HG03354 (cell line): ENCODE data around the gene TRIB2.

Source experiments
- ATAC-seq: cut with Tn5 transposase; IDR thresholded peaks from one replicate; pipeline ENCODE4 v1.9.1; 2021; ENCODE audit warnings: mild to moderate bottlenecking; ENCODE audit not compliant: unreplicated experiment, poor library complexity, severe bottlenecking

The TRIB2 gene

DNA sequence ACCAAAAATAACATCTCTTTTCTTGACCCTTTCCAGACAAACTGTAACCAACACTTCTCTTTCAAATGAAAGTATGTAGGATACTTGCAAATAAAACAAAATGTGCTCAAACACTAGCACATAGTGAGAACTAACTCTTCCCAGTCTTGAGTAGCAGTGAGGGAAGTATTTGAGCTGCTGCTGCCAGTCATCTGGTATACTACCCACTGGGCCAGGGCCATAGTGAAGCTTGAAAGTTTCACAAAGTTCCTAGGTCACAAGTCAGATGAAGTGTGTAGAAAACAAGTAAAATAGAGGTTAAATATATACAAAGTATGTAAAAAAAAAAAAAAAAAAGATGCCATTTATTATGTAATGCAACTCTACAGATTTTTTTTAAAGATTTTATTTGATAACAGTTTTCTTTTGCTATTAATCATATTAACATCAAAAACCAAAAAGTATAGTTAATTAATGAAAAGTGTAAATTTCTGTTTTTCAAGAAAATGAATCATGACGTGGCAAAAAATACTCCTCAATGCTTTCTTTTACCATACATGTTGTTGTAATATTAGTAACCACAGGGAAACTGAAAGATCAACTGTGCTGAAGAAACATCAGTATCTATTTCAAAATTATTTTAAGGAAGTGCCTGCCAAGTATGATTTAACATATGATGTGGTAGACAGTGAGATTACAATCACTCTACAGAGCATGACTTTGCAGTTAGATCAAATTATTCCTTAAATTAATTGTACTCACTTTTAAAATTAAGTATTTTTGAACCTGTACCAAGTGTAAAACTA, 21.6 kb upstream of the TRIB2 start:
- ATAC-seq = peak; percentile 66

DNA sequence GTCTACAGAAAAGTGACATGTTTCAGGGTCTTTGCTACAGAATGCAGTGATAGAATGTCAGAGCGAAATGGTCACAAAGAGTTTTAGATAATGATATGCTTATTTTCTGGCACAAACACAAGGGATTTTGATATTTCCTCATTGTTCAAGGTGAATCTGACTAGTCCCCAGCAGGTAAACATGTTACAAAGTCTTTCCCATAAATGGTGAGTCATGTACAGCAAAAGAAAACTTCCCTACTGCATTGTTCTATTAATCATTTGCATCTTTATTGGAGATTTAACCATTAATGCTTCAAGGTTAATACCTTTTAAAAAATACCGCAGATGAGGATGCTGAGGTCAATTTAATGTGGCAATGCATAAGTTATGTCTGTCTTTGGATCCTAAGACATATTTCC, 19.1 kb upstream of the TRIB2 start:
- ATAC-seq = no peak

DNA sequence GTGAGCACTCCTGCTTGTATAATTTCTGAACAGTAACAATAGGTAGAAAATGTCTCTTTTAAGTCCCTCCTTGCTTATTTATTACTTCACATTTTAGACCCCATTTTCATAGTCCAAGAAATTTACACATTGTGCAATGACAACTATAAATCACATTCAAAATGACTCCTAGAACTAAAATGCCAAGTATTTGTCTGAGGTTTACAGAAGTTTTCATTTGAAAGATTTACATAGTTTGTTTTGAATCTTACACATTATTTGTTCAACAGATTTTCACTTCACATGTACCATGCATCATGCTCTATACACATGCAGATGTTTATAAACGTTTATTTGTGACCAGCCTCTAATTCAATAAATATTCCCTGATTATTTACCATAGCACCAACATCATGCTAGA, 15.7 kb upstream of the TRIB2 start:
- ATAC-seq = no peak

DNA sequence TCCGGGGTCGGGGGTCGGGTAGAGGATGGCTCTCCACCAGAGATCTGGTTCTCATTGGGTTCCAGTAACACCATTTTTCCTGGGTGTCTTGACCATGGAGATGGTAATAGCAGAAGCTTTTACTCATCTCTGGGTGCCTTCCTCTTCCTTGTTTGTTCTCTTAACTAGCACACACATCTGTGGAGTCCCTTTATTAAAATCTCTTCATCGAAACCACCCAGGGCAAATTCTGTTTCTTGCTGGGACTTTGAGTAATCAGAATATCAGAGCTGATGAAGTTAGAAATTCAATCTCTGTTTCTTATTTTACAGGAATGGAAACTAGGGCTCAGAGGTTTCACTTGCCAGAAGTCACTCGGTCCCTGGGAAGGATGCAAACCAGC, 15.0 kb upstream of the TRIB2 start:
- no peak for ATAC-seq

DNA sequence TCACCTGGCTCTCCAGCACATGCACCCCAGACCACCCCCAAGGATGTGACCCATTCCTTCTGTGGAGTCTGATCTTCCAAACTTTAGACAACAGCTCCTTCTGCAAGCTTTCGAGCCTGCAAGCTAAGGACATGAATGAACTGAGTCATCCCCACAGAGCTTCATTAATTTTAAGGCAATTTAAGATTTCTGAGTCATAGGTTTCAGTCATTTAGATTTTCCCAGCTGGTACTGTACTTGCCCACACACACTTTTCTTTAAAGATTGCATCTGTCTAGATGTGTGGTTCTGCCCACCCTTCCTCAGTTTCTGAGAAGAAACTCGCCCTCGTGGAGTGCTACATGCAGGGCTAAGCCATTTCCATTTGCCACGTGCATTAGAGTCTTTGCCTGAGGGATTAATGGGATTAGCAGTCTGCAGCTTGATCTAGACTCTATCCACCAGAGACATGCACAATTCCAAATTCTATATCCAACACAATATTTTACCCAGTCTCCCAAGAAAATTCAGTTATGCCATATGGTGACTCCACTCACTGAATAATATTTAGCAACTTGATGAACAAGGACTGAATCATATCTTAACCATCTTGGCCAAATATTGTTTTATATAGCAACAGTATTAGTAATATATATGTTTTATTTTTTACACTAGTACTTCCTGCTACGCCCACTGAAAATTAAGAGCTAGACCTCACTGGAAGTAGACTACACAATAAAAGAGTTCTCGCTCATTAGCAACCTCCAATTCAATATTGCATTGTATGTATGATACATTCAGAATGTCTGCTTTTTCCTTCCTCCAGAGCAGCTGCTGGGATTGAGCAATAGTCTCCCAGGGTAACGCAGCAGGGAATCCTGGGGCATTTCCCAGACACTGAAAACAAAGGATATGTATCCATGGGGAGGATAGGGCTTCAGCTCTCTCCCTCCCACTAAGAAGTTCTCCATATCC, 14.3 kb upstream of the TRIB2 start:
- ATAC-seq = no peak

DNA sequence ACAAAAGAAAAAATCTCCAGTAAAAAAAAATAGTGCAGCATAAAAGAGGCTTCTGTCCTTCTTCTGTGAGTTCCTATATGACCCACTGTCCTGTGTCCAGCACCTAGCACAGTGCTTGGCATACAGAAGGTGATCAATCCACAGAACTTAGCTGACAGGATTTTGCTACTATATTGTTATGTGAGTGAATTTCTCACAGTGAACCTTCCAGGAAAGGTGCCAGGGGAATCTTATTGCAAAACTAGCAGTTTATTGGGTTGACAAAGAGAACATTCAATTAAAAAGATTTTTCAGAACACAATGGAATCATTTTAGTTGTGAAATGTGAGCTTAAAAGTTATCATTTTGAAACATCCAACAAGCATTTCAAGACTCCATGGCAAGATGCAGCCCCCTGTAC, 12.4 kb upstream of the TRIB2 start:
- ATAC-seq = no peak

DNA sequence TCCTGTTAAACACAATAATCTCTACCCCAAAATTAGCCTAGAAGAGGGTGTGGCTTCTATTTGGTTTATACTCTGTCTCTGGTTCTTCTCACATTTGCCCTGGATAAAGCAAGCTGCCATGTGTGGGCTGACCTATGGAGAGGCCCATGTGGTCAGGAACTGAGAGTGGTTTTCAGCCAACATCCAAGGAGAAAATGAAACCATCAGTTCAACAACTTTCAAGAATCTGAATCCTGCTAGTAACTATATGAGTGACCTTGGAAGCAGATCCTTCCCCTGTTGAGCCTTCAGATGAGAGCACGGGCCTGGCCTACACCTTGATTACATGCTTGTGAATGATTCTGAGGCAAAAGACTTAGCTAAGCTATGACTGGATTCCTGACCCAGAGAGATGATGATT, 11.5 kb upstream of the TRIB2 start:
- ATAC-seq = no peak

DNA sequence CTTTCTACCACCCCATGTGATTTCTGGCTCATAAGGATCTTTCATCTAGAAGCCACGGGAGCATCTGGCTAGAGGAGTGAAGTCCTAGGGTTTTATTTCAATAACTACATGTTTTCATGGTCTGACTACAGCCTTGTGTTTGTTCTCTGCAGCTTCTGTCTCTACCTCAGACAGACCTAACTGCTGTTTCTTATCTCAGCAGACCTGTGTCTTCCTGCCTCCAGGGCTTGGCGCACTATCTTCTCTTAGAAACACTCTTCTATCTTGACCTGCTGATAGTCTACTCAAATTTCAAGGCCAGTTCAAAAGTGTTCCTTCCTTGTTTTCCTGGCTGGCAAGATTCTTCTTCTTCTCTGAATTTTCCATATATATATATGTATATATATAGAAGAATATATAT, 11.0 kb upstream of the TRIB2 start:
- ATAC-seq = no peak

DNA sequence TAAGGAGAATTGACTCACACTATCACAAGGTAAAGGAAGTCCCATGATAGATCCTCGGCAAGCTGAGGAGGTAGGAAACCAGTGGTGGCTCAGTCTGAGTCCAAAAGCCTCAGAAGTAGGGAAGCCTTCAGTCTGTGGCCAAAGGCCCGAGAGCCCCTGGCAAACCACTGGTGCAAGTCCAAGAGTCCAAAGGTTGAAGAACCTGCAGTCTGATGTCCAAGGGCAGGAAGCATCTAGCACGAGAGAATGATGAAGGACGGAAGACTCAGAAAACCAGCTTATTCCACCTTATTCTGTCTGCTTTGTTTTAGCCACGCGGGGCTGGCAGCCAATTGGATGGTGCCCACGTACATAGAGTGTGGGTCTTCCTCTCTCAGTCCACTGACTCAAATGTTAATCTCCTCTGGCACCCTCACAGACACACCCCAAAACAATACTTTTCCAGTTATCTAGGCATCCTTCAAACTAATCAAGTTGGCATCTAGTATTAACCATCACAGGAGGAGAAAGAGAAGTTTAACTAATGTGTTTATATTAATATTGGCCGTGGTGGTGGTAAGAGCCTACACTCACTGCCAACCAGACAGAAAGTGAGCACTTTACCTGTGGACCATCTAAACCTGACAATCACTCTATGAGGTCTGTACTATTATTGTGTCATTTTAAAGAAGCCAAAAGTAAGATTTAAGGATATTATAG, 8.1 kb upstream of the TRIB2 start:
- no peak for ATAC-seq

DNA sequence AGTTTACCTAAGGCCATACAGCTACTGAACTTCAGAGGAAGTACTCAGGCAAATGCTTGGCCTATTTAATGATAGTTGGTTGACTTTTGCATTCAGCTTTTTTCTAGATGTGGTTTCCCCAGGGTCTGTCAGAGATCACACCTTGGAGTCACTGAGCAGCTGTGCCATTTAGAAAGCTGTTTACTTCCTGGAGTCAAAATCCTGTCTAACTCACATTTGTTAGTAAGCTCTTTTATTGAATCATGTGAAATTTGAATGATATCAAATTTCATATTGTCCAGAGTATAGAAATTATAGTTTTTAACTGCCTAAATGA, 7.6 kb upstream of the TRIB2 start:
- ATAC-seq = no peak

DNA sequence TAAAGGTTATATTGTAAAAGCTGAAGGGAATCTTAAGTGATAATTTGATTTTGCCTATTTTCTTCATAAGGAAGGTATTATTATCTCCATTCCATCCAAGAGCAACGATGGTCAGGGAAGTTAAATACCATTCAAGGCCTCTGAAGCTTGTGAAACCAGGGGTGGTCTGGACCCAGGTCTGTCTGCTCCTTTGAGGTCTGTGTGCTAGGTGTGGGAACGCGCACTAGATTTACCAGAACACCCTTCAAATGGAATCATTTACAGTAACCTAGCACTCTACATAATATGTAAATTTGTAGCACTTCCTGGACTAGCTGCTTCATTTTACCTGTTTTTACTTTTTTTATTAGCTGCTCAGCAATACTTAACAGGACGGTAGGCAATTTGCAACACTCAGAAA, 6.4 kb upstream of the TRIB2 start:
- ATAC-seq = no peak

DNA sequence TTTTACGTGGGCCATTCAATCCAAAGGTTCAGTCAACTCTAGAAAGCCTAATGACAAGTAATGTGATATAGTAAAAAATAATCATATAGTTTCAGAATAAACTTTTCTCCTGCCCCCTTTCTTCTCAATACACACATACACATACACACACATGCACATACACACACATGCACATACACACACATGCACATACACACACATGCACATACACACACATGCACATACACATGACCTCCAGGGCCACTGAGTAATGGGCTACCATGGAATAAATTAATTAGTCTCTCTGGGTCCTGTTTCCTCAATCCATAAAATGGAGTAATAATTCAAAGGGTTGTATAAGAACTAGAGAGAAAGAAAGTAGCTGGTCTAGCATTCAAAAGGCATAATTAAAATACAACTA, 5.4 kb upstream of the TRIB2 start:
- no peak for ATAC-seq

DNA sequence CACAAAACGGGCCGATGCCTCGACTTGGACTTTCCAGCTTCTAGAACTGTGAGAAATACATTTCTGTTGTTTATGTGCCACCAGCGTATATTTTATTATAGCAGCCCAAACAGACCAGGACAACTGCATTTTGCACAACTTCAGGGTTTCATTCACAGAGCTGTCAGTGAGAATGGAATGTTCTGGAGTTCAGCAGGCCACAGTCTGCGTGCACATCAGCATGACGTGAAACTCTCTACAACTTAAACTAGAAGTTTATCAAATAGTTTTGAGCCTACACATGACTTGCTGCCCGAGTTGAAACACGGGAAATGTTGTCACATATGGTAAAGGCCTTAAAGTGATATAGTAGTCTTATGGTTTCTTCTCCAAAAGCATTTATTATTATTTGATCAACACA, 3.9 kb upstream of the TRIB2 start:
- no peak for ATAC-seq

DNA sequence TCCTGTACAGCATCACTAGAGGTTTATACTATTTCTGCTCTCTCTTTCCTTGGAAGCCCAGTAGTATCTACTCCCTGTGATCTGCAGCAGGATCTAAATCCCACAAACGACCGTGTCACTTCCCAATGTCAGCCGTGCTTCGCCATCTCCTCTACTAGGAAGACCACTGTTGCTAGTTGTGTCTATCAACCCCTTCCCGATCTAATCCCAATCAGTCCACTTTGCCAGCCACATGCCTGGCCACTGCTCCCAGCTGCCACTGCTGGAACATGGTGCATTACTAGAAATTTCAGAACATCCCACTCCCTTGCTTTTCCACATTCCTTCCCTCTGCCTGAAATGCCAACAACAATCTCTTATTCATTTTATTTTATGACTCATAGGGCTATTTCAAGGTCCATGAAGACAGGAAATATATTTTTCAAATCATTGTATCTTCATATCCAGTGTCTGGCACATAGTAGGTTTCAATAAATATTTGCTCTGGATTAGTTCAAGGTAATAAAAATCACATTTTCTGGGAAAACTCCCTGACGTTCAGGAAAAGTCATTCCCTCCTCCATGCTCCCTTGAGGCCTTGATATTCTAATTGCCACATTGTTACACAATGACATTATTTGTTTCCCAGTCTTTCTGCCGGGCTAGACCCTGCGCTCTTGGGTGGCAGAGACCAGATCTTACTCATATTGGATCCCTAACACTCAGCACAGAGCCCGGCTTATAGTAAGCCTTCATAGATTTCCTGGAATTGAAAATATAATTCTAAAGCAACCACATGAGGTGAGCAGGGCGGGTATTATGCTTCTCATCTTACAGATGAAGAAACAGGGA, 2.1 kb upstream of the TRIB2 start:
- ATAC-seq = no peak

DNA sequence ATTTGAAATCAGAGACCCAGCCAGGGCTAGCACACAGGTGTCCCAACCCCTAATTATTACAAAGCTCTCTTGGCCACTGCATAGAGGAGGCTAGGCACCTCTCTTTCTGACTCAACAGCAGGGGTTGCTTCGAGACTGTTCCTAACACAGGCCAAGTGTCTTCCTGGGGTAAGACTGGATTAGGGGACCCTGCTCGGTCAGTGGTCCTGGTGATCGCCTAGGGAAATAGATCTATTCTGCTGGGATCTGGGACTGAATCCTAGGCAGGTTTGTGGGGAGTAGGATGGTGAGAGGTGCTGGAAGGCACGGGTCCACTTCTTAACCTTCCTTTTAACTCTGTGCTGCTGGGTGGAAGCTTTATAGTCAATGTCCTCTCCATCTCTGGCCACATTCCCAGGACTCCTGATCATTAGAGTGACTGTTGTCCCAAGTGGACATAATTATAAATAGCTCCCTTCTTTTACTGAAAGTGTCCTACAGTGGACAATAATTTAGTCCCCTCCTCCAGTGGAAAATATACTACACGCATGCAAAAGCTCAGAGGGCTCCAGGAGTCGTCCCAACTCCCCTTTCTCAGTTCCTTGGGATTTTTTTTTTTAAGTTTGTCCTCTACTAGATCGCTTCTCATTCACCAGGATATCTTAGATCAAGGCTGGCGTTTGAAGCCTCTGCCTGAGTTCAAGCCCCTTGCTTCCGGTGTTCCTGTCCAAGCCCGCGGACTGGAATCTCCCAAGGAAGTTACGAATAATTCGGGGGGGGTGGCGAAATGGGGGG, 1.3 kb upstream of the TRIB2 start:
- no peak for ATAC-seq

DNA sequence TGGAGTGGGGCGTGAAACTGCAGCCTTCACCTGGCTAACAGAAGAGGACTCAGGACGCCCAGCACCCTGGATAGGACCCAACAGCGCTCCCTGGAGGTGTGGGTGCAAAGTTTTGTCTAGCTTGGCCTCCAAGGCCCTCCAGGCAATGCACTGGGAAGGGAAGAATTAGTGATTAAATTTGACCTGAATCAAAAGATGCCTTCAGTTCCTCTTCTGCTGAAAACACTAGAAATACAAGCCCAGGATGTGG, 779 bp upstream of the TRIB2 start:
- no peak for ATAC-seq

DNA sequence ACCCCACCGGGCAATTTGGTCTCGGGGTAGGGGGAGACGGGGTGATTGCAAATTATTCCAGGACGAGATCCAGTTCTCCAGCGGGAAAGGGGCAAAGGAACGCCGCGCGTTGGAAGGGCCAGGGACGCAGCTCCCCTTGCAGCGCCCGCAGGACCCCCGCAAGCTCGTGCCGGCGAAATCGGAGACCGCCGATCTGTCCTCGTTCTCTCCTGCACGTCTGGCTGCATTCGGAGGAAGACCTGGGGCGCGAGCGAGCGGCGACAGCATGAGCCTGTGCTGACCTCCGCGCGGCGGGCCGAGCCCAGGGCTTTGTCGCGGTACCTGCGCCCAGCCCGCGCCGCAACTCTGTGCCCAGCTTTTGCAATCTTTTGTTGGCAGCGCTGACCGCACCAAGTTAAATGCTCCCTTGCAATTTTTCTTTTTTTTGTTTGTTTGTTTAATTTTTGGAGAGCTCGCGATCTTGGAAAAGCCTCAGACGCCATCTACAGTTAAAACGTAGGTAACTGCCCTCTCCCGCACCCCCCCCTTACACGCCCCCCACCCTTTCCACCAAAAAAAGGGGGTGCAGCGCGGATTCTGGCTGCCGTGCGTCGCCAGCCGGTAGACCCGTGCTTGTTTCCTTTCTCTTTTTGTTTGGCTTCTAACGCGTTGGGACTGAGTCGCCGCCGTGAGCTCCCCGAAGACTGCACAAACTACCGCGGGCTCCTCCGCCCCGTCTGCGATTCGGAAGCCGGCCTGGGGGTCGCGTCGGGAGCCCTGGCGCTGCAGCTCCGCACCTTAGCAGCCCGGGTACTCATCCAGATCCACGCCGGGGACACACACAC, 667 bp downstream of the TRIB2 start:
- ATAC-seq = peak; percentile 40

DNA sequence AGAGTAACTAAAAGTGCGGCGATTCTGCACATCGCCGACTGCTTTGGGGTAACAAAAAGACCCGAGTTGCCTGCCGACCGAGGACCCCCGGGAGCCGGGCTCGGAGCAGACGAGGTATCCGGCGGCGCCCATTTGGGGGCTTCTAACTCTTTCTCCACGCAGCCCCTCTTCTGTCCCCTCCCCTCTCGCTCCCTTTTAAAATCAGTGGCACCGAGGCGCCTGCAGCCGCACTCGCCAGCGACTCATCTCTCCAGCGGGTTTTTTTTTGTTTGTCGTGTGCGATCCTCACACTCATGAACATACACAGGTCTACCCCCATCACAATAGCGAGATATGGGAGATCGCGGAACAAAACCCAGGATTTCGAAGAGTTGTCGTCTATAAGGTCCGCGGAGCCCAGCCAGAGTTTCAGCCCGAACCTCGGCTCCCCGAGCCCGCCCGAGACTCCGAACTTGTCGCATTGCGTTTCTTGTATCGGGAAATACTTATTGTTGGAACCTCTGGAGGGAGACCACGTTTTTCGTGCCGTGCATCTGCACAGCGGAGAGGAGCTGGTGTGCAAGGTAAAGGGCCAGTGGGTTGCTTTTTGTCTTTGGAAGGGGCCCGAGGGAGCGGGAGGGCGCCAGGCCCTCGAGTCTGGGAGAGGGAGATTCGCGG, 1.4 kb downstream of the TRIB2 start:
- ATAC-seq = peak; percentile 21
